Stimulated activated CD4-positive, alpha-beta T cell treated with anti-CD3 and anti-CD28 coated beads, Interleukin-4, amount 100 ng/mL, for 4 hours (primary cell): Measurements from ENCODE around the gene PXN.
"Not testable (repeated sequence)": the region's sequence is repeated elsewhere in the genome, so short reads cannot be mapped to it uniquely, and the experiment has no call there.

Experiments used
- DNase-seq, 2 experiments: peaks; one replicate each; pipeline ENCODE4 v3.0.0-alpha.2; 2020

PXN gene

DNA sequence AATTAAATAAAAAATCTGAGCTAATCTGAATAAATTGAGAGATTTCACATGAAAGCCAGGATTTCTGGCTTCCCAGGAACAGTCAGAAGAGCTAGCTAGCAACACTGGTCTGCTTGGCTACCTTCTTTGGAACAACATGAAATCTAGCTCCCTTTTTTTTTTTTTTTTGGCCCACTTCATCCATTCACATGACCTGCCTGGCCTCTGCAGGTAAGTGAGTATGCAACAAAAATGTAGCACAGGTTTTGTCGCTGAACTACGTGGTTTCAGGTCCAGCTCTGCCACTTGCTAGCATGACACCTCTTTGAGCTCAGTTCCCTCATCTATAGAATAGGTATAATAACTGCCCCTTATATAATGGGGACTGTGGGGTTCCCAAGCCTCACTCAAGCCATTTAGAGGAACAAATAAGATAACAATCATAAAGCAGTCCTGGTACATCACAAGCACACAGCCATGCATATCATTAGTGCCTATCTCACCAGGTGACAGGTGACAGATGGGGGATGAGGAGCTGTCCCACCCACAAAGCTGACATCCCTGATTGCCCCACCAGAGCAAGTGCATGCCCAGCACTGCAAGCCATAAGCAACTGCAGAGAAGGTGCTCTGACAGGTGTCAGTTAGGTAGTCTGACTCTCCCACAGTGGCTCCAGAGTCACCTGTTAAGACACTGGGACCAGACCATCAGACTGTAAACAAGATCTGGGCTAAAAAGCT lies 25.6 kb downstream of the PXN start:
- DNase-seq = no peak

DNA sequence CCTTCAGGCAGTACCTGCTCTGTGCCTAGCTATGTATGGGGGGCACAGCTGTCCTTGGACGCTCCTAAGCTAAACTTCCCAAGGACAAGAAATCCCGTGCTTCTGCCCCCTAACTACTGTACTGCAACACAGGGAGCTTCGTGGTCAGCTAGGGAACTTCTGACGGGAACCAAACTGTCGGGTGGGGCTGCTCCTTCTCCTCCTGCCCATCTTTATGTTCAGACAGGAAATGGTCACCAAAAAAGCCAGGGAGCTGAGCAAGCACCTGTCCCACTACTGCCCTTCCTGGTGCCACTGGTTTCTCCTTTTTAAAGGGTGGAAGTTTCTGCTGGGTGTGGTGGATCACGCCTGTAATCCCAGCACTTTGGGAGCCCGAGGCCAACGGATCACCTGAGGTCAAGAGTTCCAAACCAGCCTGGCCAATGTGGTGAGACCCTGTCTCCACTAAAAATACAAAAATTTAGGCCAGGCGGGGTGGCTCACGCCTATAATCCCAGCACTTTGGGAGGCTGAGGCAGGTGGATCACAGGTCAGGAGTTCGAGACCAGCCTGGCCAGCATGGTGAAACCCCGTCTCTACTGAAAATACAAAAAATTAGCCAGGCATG lies 26.6 kb downstream of the PXN start:
- DNase-seq = no peak

DNA sequence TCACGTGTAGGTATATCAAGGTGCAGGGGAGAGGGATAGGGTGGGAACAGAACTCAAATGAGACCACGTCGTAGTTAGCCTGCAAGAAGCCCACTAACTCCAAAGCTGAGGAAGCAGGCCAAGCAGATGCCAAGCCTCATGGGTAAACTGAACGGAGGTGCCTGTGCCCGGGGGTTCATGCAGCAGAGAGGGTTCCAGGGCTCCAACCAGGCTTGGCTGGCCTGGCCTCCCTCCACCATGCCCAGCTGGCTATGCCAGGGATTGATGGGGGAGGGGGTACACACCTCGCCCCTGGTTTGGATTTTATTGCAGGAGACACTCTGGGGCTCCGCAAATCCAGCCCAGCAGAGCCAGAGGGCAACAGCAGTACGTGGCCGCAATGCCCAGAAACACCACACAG lies 27.3 kb downstream of the PXN start:
- no peak for DNase-seq

DNA sequence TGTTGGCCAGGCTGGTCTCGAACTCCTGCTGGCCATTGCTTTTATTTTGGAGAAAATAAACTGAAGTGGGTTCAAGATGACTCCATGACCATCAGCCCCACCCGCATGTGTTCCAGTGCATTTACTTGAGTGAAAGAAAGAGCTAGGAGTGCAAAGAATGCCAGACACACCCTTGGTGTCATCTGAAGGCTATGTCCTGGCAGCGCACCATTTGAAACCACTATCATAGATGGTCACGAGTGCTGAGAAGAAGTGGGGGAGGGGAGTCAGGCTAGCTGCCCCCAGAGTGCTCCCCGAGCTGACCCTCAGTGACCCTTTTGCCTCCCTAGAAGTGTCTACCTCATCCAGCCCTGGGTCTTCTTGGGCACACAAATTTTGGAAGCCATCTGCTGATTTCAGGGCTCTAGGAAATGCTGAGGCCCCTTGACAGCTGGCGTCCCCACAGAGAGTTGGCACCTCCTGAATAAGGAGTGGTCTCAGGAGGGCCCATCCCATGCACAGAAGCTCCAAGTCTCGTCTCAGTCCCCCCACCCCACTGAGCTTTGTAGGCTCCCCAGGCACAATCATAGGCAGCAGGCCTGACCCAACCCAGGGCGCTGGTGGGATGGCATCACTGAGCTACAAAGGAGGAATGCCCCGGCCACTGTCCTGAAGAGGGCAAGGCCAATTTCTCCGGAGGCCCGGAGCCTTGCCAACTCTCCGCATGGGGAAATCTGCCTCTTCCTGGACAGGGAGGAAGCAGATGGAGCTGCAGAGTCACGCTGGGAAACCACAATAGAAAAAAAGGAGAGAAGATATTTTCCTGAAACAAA lies 28.0 kb downstream of the PXN start:
- DNase-seq = no peak

DNA sequence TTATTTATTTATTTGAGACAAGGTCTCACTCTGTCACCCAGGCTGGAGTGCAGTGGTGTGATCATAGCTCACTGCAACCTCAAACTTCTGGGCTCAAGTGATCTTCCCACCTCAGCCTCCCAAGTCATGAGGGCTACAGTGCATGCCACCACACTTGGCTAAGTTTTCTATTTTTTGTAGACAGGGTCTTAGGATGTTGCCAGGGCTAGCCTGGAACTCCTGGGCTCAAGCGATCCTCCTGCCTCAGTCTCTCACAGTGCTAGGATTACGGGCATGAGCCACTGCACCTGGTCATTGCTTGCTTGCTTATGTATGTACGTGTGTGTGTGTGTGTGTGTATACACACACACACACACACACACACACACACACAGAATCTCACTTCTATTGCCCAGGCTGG lies 28.7 kb downstream of the PXN start:
- DNase-seq = not testable (repeated sequence)

DNA sequence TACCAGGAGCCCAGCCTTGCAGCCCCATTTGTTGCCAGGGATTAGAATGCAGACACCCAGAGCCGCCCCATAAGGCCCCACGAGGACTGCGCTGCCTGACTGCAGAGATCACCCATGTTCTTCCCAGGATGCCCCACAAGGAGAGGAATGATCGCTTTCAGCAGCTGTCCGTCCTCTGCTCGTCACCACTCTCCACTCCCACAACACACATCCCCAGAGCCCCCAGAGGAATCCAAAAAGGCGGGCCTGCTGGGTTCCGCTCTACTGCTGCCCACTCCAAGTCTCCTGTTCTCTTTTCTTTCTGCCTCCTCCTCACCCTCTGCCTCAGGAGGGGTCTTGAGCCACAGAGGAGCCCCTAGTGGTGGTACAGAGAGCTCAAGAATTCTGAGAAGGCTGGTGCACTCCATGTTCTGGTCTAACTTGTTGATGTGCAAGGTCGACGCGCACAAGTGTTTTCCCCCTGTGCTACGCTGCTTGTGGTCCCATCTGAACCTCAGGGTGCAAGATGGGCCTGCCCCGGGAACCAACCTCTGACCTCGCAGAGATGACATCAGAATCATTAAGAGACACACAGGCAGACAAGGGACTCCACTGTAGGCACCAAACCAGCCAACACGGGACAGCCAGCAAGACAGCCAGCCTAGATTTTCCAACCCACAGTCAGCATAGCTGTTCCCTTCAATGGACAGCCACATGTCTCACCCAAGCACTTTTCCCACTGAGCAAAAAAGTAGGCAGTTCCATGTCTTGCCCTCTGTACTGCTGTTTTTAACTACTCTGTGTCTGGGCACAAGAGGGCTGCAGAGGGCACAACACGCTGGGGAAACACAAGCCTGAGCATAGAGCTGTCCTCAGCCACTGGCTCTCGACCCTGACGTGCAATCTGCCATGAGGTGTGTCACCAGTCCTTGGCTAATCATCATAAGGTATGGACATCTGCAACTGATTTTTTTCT lies 29.9 kb downstream of the PXN start:
- no peak for DNase-seq

DNA sequence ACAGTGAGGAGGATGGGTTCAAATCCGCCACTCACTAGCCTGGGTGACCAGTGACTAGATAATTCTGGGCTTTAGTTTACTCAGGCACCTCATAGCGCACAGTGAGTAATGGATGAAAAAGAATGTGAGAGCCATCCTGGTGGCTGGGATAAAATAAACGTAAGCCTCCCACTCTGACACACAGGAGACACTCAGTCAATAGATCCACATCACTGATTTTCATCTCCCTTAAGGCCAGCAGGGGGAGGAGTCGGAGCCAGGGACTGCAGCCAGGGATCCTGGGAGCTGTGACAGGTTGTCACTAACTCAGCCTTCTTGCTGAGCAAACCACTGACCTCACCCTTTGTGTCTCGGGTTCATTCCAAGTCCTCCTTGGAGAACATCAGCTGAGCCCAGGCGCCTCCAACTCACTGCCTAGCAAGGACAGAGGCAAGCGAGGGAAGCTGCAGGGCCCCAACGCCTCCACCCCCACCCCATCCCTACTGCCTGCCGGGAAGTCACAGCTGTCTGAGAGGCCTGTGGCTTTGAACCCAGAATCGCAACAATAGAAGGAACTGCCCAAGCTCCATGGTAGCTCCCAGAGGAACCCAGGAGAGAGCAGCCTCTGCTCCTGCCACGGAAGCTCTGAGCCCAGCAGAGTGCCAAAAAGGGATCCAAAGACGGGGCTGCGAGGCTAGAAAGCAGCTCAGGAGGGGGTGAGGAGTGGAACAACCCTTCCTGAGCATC lies 30.7 kb downstream of the PXN start:
- DNase-seq = no peak

DNA sequence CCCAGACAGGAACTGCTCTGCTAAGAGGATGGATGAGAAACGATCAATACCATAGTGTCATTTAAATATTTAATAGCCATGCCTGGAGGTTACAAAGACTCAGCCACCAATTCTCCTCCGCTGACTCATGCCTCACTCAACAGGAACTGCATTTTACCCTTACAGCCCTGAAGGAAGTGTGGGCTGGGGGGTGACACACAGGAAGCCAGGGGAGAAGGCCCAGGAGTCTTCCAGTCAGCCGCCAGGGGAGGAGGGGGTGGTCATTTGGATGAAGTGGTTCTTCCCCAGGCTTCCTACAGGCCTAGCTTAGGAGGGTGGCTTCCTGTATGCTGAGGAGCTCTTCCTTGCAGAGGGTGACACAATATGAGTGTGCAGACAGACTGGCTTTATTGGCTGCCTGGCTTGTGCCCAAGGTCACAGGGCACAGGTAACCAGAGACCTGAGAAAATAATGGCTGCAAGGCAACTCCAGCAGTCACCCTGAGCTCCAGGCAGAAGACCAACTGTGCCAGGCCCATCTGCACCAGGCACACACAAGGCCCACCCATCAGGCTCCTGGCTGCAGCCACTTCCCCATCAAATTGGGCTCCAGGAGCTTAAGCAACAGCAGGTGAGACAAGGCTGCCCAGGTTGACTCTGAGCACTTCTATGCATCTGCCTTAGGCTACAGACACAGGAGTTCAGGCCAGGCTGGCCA lies 34.1 kb downstream of the PXN start:
- peak; percentile 64 to 90 for DNase-seq

DNA sequence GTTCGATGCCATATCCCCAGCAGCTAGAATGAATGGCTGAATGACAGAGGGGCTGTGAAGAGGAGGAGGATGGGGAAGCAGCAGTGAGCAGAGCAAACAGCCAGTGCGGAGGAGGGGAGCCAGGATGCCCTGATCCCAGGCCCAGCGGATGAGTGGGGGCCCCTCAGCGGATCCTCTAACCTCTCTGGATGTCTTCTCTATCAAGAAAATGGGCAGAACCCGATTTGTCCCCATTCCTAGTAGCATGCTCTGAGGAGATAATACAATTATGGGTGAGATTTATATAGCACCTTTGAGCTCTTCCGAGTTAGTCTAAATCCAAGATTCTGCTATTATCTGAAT lies 34.6 kb downstream of the PXN start:
- DNase-seq = no peak

DNA sequence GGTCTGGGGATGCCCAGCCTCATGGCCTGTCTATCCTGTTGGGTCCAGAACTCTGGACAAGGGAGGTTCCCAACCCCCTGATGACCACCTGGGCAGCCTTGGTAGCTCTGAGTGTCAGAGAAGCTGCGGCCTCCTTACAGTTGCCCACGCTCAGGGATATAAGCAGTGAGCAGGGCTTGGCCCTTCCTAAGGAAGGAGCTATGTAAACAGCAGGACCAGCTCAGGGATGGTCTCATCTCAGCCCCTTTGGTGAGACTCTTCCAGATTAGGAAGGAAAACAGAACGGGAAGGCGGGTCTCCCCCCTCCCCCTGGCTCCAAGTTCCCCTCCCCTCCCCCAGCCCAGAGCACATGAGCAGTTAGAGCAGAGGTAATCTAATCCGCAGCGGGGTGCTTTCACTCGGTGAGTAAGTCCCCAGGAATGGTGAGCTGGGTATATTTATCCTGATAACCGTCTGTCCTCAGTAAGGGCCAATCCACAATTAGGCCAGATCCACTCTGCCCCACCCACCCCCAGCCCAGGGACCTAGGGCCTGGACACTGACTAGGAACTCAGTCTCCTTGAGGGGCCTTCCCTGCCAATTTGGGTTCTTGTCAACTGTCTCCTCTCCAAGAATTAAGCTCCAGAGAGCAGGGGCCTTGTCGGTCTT lies 35.1 kb downstream of the PXN start:
- DNase-seq = no peak

DNA sequence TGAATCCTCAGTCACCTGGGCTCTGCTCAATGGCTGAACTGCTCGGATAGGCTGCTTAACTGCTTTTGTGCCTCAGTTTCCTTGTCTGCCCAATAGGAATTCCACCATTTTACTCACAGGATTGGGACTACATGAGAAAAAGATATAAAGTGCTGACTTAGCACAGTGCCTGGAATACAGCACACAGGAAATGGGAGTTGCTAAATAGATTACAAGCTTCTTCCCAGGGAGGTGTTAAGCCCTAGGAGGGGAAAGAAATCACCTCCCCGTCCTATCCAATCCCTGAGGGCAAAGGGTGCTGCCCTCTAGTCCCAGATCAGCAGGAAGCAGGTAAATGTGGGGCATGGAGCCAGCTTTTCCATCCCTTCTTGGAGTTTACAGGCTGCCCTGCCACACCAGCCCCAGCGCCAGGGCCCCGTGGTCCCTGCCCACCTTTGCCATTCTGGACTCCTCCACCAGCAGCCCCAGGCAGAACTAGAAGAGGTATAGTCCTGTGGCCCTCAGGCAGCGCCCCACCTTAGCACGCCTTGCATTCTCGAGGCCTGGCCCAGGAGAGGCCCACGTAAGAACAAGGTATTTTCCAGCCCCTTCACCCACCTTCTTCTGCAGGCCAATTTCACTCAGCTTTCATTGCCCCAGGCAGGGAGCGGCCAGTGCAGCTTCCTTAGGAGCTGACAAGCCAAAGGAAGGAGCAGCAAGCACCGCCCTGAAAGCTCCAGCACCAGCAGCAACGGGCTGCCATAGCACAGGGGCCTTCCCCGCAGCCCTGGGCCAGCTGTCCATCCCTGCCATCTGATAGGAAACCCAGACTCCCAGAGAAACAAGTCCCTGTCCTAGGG lies 35.8 kb downstream of the PXN start:
- DNase-seq = no peak

DNA sequence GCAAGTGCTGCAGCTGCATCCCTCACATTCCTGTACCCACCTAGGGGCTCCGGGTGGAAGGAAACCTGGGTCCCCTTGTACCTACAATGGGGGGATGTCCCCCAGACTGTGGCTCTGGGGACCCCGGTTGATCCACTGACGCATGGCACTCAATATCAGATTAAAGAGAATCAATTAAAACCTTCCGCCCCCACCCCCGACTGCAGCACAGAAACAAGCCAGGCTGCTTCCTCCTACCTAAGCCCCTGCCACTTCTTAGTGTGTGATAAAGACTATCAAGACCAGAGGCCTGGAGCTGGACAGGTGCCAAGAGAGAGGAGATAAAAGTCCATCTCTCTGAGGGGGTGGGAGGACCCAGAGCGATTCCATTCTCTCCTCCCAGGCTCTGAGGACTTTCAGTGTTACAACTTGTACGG lies 36.5 kb downstream of the PXN start:
- no peak for DNase-seq

DNA sequence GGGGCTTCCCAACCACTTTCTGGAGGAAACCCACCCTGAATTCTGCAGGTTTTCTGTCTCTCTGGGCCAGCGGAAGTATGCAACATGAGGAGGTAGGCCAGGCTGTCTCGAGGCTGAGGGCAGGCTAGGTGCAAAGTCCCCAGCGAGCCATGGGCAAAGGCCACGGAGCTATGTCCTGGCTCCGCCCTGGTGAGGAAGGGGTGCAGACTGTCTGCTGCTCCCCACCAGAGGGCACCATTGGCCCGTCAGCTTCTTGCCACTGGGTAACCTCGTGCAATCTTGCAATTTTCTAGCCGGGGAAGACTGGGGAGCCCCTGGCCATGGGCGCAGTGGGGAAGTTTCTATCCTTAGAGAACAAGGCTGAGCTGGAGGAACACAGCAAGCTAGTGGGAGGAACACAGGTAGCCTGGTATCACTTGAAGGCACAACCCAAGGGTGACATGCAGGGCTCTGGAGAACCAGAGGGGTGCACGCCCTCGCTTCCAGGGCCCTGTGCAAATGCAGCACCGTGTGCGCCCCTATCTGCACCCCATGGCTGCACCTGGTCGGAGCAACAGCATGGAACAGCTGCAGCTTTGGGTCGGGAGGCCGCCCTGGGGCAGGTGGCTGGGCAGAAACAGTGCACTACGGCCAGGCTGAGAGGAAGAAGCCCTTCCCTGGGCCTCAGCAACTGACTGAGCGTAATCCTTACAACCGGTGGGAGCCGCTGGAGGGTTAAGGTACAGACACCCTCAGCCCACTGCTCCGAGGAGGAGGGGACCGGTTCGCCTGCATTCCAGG lies 37.0 kb downstream of the PXN start:
- DNase-seq = peak; percentile 83 to 88

DNA sequence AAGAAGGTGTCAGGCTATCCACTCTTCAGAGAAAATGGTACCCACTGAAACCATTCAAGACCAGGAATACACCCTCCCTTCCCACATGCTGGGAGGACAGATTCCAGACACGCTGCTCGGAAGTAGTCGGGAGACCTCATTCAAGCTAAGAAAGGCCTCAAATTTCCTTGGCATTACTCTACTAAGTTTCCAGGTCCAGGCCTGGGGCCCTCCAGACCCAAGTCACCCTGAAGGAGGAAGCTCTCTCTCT lies 37.6 kb downstream of the PXN start:
- DNase-seq = no peak

DNA sequence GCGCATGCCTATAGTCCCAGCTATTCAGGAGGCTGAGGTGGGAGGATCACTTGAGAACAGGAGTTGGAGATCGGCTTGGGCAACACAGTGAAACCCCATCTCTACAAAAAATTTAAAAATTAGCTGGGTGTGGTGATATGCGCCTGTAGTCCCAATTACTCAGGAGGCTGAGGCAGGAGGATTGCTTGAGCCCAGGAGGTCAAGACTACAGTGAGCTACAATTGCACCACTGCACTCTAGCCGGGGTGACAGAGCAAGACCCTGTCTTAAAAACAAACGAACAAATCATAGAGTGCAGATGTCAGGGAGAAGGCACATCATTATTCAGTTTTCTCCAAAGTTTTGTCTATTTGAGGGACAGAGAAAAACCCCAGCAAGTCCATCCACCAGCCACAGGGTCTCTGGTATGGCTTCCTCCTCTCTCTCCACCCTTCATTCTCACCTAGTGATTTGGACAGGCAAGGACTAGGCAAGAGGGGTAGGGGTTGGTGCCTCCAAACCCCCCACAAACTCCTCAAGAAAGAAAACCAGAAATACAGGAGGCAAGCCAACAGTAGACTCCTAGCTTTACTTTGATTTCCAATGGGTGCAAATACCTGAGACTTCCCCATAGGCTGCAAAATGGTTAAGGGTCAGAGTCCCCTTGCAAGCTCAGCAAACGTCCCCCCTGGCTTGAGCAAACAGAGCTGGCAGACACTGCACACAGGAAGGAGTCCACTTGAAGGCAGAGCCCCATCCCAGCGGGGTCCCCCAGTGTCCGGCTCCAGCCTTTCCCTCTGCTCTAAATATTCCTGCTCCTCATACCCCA lies 38.1 kb downstream of the PXN start:
- no peak for DNase-seq

DNA sequence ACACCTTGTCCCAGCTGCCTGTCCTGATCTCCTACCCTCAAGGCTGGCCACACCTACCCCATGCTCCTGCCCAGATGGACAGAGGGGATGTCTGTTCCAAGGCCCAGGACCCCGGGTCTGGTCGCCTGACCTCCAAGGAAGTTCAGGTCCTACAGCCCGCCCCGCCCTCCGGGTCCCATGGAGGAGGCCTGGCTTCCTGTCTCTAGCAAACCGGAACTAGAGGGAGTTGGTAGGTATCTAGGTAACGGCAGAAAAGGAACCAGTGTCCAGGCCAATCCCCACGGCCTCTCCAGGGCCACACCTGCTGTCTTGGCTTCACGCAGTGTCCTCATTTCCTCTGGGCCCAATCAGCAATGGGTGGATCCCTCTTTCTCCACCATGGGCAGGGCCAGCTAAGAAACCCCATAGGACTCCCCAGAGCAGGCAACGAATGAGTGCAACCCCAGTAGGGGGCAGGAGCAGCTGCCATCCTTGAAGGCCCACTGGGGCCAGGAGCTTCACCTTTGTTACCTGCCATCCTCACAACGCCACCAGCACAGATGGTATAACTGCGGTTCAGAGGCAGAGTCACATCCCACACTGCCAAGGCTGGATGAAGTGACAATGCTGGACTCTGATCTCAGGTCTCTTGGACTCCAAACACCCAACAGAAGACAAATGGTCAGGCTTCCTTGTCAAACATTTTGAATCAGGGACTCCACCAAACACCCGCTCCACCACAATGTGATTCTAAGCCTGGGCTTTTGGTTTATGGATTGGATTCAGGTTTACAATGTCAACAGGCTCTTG lies 39.5 kb downstream of the PXN start:
- DNase-seq = no peak

DNA sequence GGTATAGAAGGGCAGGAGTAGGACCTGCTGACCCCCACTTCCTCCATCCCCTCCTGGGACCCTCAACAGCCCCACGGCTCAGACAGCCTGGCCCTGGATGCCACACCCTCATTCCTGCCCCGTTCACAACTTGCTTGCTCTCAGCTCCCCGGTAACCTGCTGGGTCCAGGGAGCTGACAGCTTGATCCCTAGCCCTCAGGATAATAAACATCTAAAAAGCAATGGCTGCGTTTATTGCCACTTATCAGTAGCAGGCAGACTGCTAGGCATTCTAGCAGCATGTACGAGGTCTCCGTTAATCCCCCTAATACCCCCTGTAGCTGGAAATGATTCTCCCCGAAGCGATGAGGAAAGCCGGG lies 40.4 kb downstream of the PXN start:
- DNase-seq = no peak
